ENCODE measurements around the gene AGPAT4.

The AGPAT4 gene

GRCh38 chr6:161199850-161200249 is 74.0 kb downstream of the AGPAT4 start:
- in situ Hi-C loops (cut with MboI; ENCODE audit: low pct_unique_long_range_greater_than_20kb, low sequenced_read_pairs, unreplicated experiment), result no loop called here
- no peak for DNase-seq (ENCODE audit: low spot score)
- TF ChIP-seq CTCF (IDR thresholded peaks at IDR 0.05; ENCODE audit: extremely low read depth, insufficient read depth, missing control alignments), result no peak

DNA sequence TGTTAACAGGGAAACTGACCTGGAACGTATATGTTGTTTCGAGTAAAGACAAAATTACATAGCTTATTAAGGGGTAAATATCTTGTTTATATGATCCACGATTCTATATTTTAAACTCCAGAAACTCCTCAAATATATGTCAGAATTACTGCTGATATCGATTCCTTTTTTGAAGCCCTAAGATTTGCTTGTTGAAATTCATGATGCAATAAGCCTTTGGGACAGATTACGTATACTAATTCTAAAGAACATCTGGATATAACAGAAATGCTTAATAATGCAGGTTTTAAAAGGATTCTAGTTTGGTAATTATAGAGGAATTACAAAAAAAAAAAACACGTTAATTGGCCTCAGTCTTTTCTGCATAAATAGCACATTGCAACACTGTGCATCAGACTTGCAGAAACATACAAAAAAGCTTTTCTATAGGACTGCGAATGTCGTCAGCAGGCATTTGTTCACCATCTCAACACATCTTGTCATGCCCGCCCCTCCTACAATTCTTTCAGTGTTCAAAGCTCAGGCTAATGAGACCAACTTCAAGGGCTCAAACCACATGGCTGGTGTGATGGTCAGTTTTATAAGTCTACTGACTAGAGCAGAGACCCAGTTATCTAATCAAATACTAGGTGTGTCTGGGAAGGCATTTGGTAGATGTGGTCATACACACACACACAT is 74.9 kb downstream of the AGPAT4 start:
- DNase-seq (ENCODE audit: low spot score), result no peak
- in situ Hi-C loops (cut with MboI; ENCODE audit: low pct_unique_long_range_greater_than_20kb, low sequenced_read_pairs, unreplicated experiment), result no loop called here
- TF ChIP-seq CTCF (IDR thresholded peaks at IDR 0.05; ENCODE audit: extremely low read depth, insufficient read depth, missing control alignments), result no peak

GRCh38 chr6:161198176-161198575 is 75.7 kb downstream of the AGPAT4 start:
- in situ Hi-C loops (cut with MboI; ENCODE audit: low pct_unique_long_range_greater_than_20kb, low sequenced_read_pairs, unreplicated experiment), result no loop called here
- DNase-seq (ENCODE audit: low spot score), result no peak
- TF ChIP-seq CTCF (IDR thresholded peaks at IDR 0.05; ENCODE audit: extremely low read depth, insufficient read depth, missing control alignments), result no peak

- DNase-seq (ENCODE audit: low spot score), result no peak
- TF ChIP-seq CTCF (IDR thresholded peaks at IDR 0.05; ENCODE audit: extremely low read depth, insufficient read depth, missing control alignments), result no peak
- in situ Hi-C loops (cut with MboI; ENCODE audit: low pct_unique_long_range_greater_than_20kb, low sequenced_read_pairs, unreplicated experiment), result no loop called here
Observed at GRCh38 chr6:161195386-161195785, 78.5 kb downstream of the AGPAT4 start.

DNA sequence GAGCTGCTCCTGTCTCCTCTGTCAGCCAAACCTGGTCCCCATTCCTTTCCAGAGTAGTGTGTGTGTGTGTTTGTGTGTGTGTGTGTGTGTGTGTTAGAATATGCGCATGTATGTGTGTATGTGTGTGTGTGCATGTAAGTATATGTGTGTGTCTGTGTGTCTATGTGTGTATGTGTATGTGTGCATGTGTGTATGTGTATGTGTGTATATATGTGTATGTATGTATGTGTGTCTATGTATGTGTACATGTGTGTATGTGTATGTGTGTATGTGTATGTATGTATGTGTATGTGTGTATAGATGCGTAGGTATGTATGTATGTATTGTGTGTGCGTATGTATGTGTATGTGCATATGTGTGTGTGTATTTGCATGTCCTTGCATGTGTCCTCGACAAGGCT is 79.5 kb downstream of the AGPAT4 start:
- TF ChIP-seq CTCF (IDR thresholded peaks at IDR 0.05; ENCODE audit: extremely low read depth, insufficient read depth, missing control alignments), result no peak

GRCh38 chr6:161192636-161193411 is 81.0 kb downstream of the AGPAT4 start:
- in situ Hi-C loops (cut with MboI; ENCODE audit: low pct_unique_long_range_greater_than_20kb, low sequenced_read_pairs, unreplicated experiment), result no loop called here
- no peak for TF ChIP-seq CTCF (IDR thresholded peaks at IDR 0.05; ENCODE audit: extremely low read depth, insufficient read depth, missing control alignments)
- no peak for DNase-seq (ENCODE audit: low spot score)

More for the DNA sequence above, 79.5 kb downstream of the AGPAT4 start:
- no peak for DNase-seq (ENCODE audit: low spot score)
- in situ Hi-C loops (cut with MboI; ENCODE audit: low pct_unique_long_range_greater_than_20kb, low sequenced_read_pairs, unreplicated experiment), result no loop called here

Measured in GM13977 (cell line).